HS-5 (cell line): ENCODE measurements around the gene UNK.
A peak's percentile ranks its signal among the peaks of the same experiment; 100 is the strongest.
"Not testable (repeated sequence)": the region's sequence is repeated elsewhere in the genome, so short reads cannot be mapped to it uniquely, and the experiment has no call there.

Source experiments
- DNase-seq: peaks from one replicate; pipeline ENCODE4 v3.0.0-alpha.2; 2012; ENCODE audit warnings: low read depth

UNK gene

DNA sequence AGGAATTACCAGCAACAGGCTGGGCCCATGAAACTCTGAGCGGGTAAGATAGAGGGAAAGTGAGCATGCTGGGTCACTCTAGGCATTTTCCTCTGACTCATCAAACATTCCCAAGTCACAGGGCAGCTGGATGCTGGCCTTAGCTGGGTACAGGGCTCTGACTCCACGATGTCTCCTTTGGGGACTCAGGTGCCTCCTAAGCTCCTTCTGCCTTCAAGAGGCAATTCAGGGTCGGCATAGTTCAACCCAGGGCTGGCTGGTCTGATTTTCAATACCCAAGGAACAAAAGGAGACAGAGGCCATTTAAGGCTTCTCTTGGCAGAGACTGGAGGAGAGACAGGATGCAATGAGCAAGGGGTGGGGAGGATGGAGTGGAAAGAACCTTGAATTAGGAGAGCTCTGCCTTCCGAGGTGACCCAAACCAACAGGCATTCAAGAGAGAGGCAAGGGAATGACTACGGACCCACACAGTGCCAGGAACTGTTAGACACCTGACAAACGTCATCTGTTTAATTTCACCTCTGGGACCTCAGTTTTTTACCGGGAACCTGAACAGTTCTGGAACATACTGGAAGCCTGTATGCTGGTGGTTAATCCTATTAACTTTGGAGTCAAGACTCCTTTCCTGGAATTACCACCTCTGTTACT, 69.6 kb downstream of the UNK start:
- DNase-seq, result no peak

- no peak for DNase-seq
Observed at GRCh38 chr17:75854881-75855309, 70.3 kb downstream of the UNK start.

DNA sequence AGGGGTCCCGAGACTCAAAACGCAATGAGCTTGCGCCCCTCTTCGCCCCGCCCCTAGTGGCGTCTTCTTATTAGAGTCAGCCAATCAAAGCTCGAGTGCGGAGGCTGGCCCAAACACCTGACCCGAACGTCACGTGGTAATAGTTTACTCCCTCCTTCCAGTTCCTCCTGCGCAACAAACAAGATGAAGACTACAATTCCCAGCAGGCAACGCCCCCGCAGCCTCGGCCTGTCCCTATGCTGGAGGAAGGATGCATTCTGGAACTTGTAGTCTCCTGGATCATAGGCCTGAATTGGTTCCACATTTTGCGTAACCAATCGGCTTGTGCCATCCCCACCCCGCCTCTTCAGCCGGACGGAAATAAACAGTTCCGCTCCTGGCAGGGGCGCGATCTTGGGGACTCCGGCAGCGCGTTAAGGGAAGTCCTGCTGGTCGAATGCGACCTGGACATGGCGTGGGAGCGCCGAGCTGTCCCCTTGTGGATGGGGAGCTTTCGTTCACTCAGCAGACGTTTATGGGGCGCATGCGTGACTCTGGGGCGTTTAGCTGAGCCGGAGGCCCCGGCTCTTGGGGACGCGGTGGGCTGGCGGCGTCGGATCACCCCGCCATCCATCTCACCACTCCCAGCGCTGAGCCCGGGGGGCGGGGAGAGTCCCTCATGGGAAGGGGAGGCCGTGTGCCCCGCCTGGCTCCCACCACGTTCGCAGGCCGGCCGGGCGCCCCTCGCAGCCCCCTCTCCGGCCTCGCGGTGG, 70.9 kb downstream of the UNK start, which contains the start of gene WBP2:
Gene WBP2 (minus strand): TSS at position 26 of the 752 bp plus-strand sequence. CDS start 38 bp downstream, outside the sequence.
- DNase-seq, result peak; percentile 99

GRCh38 chr17:75856062-75856756, 71.6 kb downstream of the UNK start:
- no peak for DNase-seq

DNA sequence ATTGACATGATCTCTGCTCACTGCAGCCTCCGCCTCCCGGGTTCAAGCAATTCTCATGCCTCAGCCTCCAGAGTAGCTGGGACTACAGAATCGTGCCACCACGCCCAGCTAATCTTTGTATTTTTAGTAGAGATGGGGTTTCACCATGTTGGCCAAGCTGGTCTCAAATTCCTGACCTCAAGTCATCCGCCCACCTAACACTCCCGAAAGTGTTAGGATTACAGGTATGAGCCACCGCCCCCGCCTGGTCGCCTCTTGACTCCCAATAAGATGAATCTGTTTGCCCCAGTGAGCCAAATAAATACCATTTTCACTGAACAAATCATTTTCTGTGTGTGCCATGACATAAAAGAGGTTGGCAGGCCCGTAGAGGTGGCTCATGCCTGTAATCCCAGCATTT, 74.8 kb downstream of the UNK start:
- DNase-seq, result not testable (repeated sequence)

DNA sequence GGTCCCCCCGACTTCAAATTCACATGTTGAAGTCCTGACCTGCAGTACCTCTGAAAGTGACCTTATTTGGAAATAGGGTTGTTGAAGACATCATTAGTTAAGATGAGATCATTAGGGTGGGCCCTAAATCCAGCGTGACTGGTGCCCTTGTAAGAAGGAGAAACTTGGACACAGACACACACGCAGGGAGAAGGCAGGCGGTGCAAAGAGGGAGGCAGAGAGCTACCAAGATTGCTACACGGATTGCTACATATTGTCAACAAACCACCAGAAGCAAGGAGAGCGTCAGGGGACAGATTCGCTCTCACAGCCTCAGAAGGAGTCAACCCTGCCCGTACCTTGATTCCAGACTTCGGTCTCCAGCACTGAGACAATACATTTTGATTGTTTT, 77.3 kb downstream of the UNK start:
- DNase-seq, result no peak

GRCh38 chr17:75864448-75864871, 79.9 kb downstream of the UNK start:
- DNase-seq, result no peak

DNA sequence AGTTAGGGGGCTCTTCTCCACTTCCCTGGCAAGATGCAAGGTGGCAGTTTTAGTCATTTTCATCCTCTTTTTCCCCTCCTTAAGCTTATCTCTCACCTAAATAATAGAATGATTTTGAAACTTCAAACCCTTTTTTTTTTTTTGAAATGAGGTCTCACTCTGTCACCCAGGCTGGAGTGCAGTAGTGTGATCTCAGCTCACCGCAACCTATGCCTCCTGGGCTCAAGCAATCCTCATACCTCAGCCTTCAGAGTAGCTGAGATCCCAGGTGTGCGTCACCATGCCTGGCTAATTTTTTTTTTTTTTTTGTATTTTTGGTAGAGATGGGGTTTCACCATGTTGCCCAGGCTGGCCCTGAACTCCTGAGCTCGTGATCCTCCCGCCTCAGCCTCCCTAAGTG, 80.3 kb downstream of the UNK start:
- not testable (repeated sequence) for DNase-seq

- not testable (repeated sequence) for DNase-seq
Observed at GRCh38 chr17:75865404-75866188, 81.0 kb downstream of the UNK start.

DNA sequence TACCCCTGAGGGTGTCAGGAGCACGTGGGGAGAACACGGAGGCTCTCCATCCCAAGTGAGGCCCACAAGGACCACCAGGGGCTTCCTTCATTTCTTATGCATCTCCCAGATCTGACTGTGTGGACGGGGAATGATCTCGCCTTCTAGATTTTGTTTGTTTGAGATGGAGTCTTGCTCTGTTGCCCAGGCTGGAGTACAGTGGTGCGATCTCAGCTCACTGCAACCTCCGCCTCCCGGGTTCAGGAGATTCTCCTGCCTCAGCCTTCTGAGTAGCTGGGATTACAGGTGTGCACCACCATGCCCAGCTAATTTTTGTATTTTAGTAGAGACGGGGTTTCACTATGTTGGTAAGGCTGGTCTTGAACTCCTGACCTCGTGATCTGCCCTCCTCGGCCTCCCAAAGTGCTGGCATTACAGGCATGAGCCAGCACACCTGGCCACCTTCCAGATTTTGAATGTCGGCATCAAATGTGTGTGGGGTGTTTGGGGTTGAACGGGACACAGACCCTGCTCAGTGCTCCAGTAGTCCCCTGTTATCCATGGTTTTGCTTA, 84.2 kb downstream of the UNK start:
- not testable (repeated sequence) for DNase-seq

DNA sequence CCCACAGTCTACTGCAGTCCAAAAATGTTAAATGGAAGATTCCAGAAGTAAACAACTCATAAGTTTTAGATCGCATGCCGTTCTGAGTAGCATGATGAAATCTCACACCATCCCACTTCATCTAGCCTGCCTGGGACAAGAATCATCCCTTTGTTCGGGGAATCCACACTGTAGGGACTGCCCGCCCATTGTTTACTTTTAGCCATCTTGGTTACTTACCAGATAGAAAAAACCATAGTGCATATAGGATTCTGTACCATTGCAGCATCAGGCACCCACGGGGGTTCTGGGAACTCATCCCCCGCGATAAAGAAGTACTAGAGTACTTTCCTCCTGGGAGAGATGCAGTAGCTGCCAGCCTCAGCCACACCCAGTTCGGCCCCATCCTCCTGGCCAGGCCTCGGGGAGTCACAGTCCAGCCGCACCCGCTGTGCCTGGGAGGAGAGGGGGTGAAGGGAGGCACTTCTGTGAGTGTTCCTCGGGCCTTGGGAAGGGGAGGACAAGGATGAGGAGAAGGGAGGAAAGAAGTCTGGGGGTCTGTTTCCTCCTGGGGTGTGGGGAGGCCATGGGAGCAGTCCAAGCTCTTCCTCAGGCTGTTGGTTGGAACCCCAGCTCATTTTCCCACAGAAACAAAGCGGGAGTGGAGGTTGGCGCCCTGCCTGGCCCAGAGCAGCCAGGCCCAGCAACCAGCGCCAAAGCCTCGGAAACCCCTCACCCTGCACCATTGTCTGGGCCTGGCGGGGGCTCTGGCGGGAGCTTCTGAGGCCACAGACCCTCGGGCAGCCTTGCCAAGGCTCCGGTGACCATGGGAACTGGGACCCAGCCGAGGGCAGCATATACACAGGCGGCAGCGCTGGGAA, 84.9 kb downstream of the UNK start:
- DNase-seq, result no peak

- DNase-seq, result not testable (repeated sequence)
Observed at GRCh38 chr17:75870228-75870627, 85.6 kb downstream of the UNK start.

GRCh38 chr17:75872434-75873351, 88.1 kb downstream of the UNK start:
- no peak for DNase-seq

DNA sequence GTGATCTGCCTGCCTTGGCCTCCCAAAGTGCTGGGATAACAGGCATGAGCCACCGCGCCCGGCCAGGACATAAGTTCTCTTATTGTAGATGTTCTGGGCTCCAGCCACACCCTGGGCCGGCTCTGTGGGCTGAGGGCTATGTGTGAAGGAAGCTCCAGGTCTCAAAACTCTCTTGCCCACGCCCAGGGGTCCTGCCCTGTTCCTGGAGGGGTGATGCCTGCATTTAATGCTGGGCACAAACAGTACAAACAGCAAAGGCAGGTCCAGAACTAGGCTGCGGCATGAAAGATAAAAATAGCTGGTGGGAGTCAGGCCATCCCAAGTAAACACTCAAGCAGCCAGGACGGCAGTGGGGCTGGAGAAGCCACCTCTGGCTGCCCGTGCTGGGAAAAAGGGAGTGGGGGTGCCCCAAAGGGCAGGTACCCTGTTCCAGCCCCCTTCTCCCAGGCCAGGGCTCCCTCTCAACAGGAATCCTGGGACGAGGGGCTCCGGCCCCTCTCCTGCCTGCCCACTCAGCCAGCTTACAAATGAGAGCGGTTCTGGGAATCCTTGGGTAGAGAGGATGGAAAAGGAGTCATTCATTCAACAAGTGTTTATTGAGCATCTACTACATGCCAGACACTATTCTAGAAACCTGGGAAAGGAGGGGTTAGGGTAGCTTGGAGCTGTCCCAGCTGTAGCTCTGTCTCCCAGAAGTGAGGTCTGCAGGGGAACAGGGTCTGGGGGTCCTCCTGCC, 89.1 kb downstream of the UNK start:
- DNase-seq, result no peak

DNA sequence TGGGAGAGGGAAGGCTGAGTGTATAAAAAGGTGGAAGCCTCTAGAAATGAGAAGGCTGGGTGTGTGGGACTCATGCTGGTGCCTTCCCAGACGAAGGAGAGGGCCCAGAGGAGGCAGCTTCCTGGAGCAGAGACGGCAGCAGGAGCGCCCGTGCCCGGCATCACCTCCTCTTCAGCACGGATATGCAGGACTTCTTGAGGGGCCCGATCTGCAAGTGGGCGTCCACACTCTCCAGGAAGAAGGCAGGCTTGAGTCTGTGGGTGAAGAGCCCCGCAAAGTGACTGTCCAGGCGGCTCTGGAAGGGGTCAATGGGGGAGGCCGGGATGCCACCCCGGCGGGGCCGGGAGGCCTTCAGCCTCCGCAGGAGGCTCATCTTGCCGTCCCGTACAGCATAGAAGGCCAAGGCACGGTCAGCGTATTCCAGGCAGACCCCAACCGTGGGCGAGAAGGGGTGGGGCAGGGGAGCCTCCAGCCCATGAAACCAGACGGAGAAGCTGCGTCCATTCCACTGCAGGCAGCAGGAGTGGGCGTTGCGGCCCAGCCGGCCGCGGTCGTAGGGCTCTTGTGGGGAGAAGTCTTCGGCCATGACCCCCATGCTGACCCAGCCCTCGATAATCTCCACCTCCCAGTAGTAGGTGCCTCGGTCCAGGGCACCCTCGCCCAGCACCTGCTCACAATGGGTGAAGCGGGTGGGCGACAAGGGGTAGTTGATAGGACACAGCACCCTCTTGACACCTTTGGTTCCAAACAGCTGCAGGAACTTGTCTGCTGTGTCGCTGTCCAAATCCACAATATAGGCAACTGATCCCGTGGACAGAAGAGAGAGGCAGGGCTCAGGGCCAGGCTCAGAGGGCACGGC, 89.9 kb downstream of the UNK start:
- no peak for DNase-seq
